HEK293 (cell line): ENCODE results near the gene C2CD4C.

Experiments used
- CTCF ChIA-PET: fragments of 350-600 bp; formaldehyde crosslinking; extraction: SDS; loops from one replicate; lab custom pipeline; 2021; ENCODE audit warnings: antibody characterized with exemption; lab: Yijun Ruan, JAX
- POLR2A ChIA-PET: fragments of 300-600 bp; formaldehyde crosslinking; extraction: SDS; loops from one replicate; lab custom pipeline; 2020; ENCODE audit warnings: antibody characterized with exemption, inconsistent platforms; lab: Yijun Ruan, JAX
- H3K27ac ChIP-seq: fragments of 200-500 bp; sonication (Bioruptor generic); 2 replicates; pipeline ENCODE4 v1.5.1; 2014; ENCODE audit warnings: low read depth, low read length, control low read depth, inconsistent platforms; ENCODE audit errors: extremely low read depth
- H3K36me3 ChIP-seq, 2 experiments: fragments of 200-500 bp in 1 of 2; sonication (Bioruptor generic) in 1 of 2; 1 replicate in 1 of 2; 2 replicates in 1 of 2; pipeline ENCODE4 v1.5.1; 2014 to 2017; ENCODE audit warnings: inconsistent platforms in 2 of 2, low read length in 2 of 2; ENCODE audit not compliant: control insufficient read depth in 2 of 2, insufficient read depth in 1 of 2
- H3K4me1 ChIP-seq: fragments of 200-500 bp; sonication (Bioruptor generic); 2 replicates; pipeline ENCODE4 v1.5.1; 2014; ENCODE audit warnings: mild to moderate bottlenecking, low read length, inconsistent platforms; ENCODE audit not compliant: control insufficient read depth, insufficient read depth
- H3K4me3 ChIP-seq: 2 replicates; pipeline ENCODE4 v1.5.1; 2011; ENCODE audit warnings: low read depth, mild to moderate bottlenecking, control low read depth, low read length, moderate library complexity
- H3K9me3 ChIP-seq: fragments of 200-500 bp; sonication (Bioruptor generic); 2 replicates; pipeline ENCODE4 v1.5.1; 2014; ENCODE audit warnings: low read depth, low read length, inconsistent platforms; ENCODE audit not compliant: control insufficient read depth, insufficient read depth
- BCL11A ChIP-seq: fragments of 450-650 bp; formaldehyde crosslinking; IDR thresholded peaks from 2 replicates; pipeline ENCODE4 v1.5.1; 2016; ENCODE audit warnings: low read depth, missing biosample characterization, missing genetic modification characterization
- BCL11B ChIP-seq: fragments of 450-650 bp; formaldehyde crosslinking; IDR thresholded peaks from 2 replicates; pipeline ENCODE4 v1.5.1; 2016; ENCODE audit warnings: low read depth, missing biosample characterization, missing genetic modification characterization
- KLF16 ChIP-seq: fragments of 450-650 bp; formaldehyde crosslinking; IDR thresholded peaks from 2 replicates; pipeline ENCODE4 v1.5.1; 2017; ENCODE audit warnings: missing biosample characterization, missing genetic modification characterization
- MEIS1 ChIP-seq: sonication (generic); formaldehyde crosslinking; IDR thresholded peaks from 2 replicates; pipeline ENCODE4 v1.8.1; 2022; ENCODE audit warnings: missing genetic modification reagents, mild to moderate bottlenecking, borderline replicate concordance
- ZBTB49 ChIP-seq: fragments of 450-650 bp; formaldehyde crosslinking; IDR thresholded peaks from 2 replicates; pipeline ENCODE4 v1.5.1; 2016; ENCODE audit warnings: missing biosample characterization, missing genetic modification characterization, low read depth
- ZNF155 ChIP-seq: fragments of 450-650 bp; formaldehyde crosslinking; IDR thresholded peaks from 2 replicates; pipeline ENCODE4 v1.5.1; 2016; ENCODE audit warnings: missing biosample characterization, missing genetic modification characterization
- ZNF23 ChIP-seq: fragments of 450-650 bp; formaldehyde crosslinking; IDR thresholded peaks from 2 replicates; pipeline ENCODE4 v1.5.1; 2016; ENCODE audit warnings: missing biosample characterization, missing genetic modification characterization, borderline replicate concordance
- ZNF266 ChIP-seq: fragments of 450-650 bp; formaldehyde crosslinking; IDR thresholded peaks from 2 replicates; pipeline ENCODE4 v1.5.1; 2016; ENCODE audit warnings: missing biosample characterization, missing genetic modification characterization, low read depth
- ZNF274 ChIP-seq, 2 experiments: fragments of 200-500 bp in 1 of 2; fragments of 450-650 bp in 1 of 2; sonication (Bioruptor generic) in 1 of 2; formaldehyde crosslinking in 1 of 2; IDR thresholded peaks; 2 replicates each; pipeline versions ENCODE4 v1.5.1 to v1.6.1; 2014 to 2016; ENCODE audit warnings: borderline replicate concordance in 1 of 2, inconsistent platforms in 1 of 2, low read length in 1 of 2, missing biosample characterization in 1 of 2, missing genetic modification characterization in 1 of 2
- ZNF433 ChIP-seq: fragments of 450-650 bp; formaldehyde crosslinking; IDR thresholded peaks from 2 replicates; pipeline ENCODE4 v1.5.1; 2016; ENCODE audit warnings: missing biosample characterization, missing genetic modification characterization, low read depth
- ZNF610 ChIP-seq: fragments of 450-650 bp; formaldehyde crosslinking; IDR thresholded peaks from 2 replicates; pipeline ENCODE4 v1.5.1; 2016; ENCODE audit warnings: missing biosample characterization, missing genetic modification characterization, borderline replicate concordance
- ZNF639 ChIP-seq: fragments of 450-650 bp; formaldehyde crosslinking; IDR thresholded peaks from 2 replicates; pipeline ENCODE4 v1.5.1; 2016; ENCODE audit warnings: missing biosample characterization, missing genetic modification characterization
- ZNF664 ChIP-seq: fragments of 450-650 bp; formaldehyde crosslinking; IDR thresholded peaks from 2 replicates; pipeline ENCODE4 v1.5.1; 2016; ENCODE audit warnings: missing biosample characterization, missing genetic modification characterization
- ZNF791 ChIP-seq: fragments of 450-650 bp; formaldehyde crosslinking; IDR thresholded peaks from 2 replicates; pipeline ENCODE4 v1.5.1; 2016; ENCODE audit warnings: missing biosample characterization, missing genetic modification characterization
- ZNF843 ChIP-seq: fragments of 450-650 bp; formaldehyde crosslinking; IDR thresholded peaks from 2 replicates; pipeline ENCODE4 v1.5.1; 2016; ENCODE audit warnings: missing biosample characterization, missing genetic modification characterization
- ZSCAN30 ChIP-seq: fragments of 450-650 bp; IDR thresholded peaks from 2 replicates; pipeline ENCODE4 v1.5.1; 2018; ENCODE audit warnings: missing biosample characterization, mild to moderate bottlenecking, missing genetic modification characterization, moderate library complexity
- ZSCAN5A ChIP-seq: fragments of 450-650 bp; formaldehyde crosslinking; IDR thresholded peaks from 2 replicates; pipeline ENCODE4 v1.5.1; 2016; ENCODE audit warnings: missing biosample characterization, missing genetic modification characterization

The C2CD4C gene

GRCh38 chr19:369256-369655 lies 39.7 kb downstream of the C2CD4C start:
- H3K4me1 ChIP-seq, result no peaks in the 10 kb centered on the region
- no peak for TF ChIP-seq BCL11B
- no peak for TF ChIP-seq ZNF639 (tag by site-specific recombination)
- TF ChIP-seq ZNF266 (tag by site-specific recombination), result no peak
- TF ChIP-seq MEIS1 (CRISPR knock-in tag), result no peak
- no peak for TF ChIP-seq ZNF155 (tag by site-specific recombination)
- TF ChIP-seq ZNF433, result no peak
- TF ChIP-seq ZNF791 (tag by site-specific recombination), result no peak
- no peak for TF ChIP-seq ZNF274 (IDR thresholded peaks at IDR 0.05; ENCODE audit: low read length)
- TF ChIP-seq ZNF274 (tag by site-specific recombination; IDR thresholded peaks at IDR 0.05; ENCODE audit: borderline replicate concordance), result no peak
- no peak for TF ChIP-seq ZNF23 (tag by site-specific recombination)
- no peak for TF ChIP-seq ZSCAN30
- TF ChIP-seq ZNF664 (tag by site-specific recombination), result no peak
- TF ChIP-seq KLF16 (tag by site-specific recombination), result no peak
- no peak for TF ChIP-seq ZNF843 (tag by site-specific recombination)
- TF ChIP-seq ZSCAN5A, result no peak
- no peak for TF ChIP-seq ZNF610 (tag by site-specific recombination)
- no peak for TF ChIP-seq ZBTB49 (tag by site-specific recombination)
- TF ChIP-seq, all 188 proteins: peak for 0
- Histone ChIP-seq H3K4me3 (no peak overlapping the region), H3K27ac (no peak overlapping the region), H3K9me3 (no peaks in the 10 kb centered on the region), H3K36me3 (no peaks in the 10 kb centered on the region)
- POLR2A ChIA-PET, result no interaction called here
- CTCF ChIA-PET, result interaction anchor here (0.6 to 1.6 kb wide), 3 partner anchors 25 to 536 kb away, joined by 3 to 7 read pairs (median 3); partner anchors contain the start of genes MIER2 and PRSS57

- H3K4me1 ChIP-seq, result no peaks in the 10 kb centered on the region
- ChIA-PET CTCF (interaction anchor here (1.6 kb wide), 1 partner anchor 24 kb away, joined by 3 read pairs; the partner anchor contains the start of gene MIER2), POLR2A (no interaction called here)
- H3K9me3 ChIP-seq, result no peaks in the 10 kb centered on the region
- no peaks in the 10 kb centered on the region for H3K36me3 ChIP-seq
- H3K4me3 ChIP-seq, result no peak overlapping the region
- no peak overlapping the region for H3K27ac ChIP-seq
- TF ChIP-seq BCL11A (no peak), ZNF23 (tag by site-specific recombination) (no peak)
These were observed 40.3 kb downstream of the C2CD4C start for GRCh38 chr19:368630-369024.
